Immature natural killer cell (primary cell): ENCODE data around the gene PNISR. TPM values are rescaled to one million over a fixed set of nuclear protein-coding genes. Genes with fewer than 3 reads are reported as not detected.

Experiments
- polyA plus RNA-seq, 3 donors: library from polyadenylated mRNA; unstranded; fragments of 300-500 nt; fragmentation: Illumina TruSeq; gene quantifications; one replicate each; pipeline ENCODE4 v1.2.3, GENCODE V29; 2021

PNISR gene
- polyA plus RNA-seq, 3 donors from 2014 or later, result 48.7 to 68.3 (median 65.5) TPM

Other genes starting within 250 kb of the PNISR start
- gene FAXC, start 75.6 kb downstream of the PNISR start, polyA plus RNA-seq, result not detected
- 1 to 10 TPM; 3.2 to 9.9 (median 4.6) TPM for gene COQ3, start 31.1 kb downstream of the PNISR start, polyA plus RNA-seq
- gene USP45, start 90.1 kb upstream of the PNISR start, polyA plus RNA-seq, result 1 to 10 TPM; 2.3 to 3.5 (median 3.2) TPM
- gene CCNC, start 143.4 kb upstream of the PNISR start, polyA plus RNA-seq, result 10 to 100 TPM; 29.9 to 42.4 (median 34.0) TPM
- gene PRDM13, start 181.5 kb upstream of the PNISR start, polyA plus RNA-seq, result not detected